KMS-11 (cell line): ENCODE measurements around the gene PLEKHN1.

Experiments
- H2AFZ ChIP-seq: fragments of 200-600 bp; sonication (generic); 2 replicates; pipeline ENCODE4 v1.6.1; 2016; ENCODE audit warnings: antibody characterized with exemption, mixed run types, low read depth
- H3K27ac ChIP-seq: fragments of 200-600 bp; sonication (generic); 2 replicates; pipeline ENCODE4 v1.6.1; 2016; ENCODE audit warnings: mild to moderate bottlenecking, mixed run types
- H3K27me3 ChIP-seq: fragments of 200-600 bp; sonication (generic); 2 replicates; pipeline ENCODE4 v1.6.1; 2017; ENCODE audit warnings: mild to moderate bottlenecking, low read depth, mixed run types, moderate library complexity; ENCODE audit not compliant: insufficient read depth
- H3K36me3 ChIP-seq: fragments of 200-600 bp; sonication (generic); 2 replicates; pipeline ENCODE4 v1.6.1; 2017; ENCODE audit warnings: mild to moderate bottlenecking, mixed run types; ENCODE audit not compliant: insufficient read depth
- H3K4me1 ChIP-seq: fragments of 200-600 bp; sonication (generic); 2 replicates; pipeline ENCODE4 v1.6.1; 2016; ENCODE audit warnings: mild to moderate bottlenecking, low read depth, mixed run types; ENCODE audit not compliant: poor library complexity, severe bottlenecking
- H3K4me2 ChIP-seq: fragments of 200-600 bp; sonication (generic); 2 replicates; pipeline ENCODE4 v1.7.0; 2016; ENCODE audit warnings: mild to moderate bottlenecking, mixed run types
- H3K4me3 ChIP-seq: fragments of 200-600 bp; sonication (generic); IDR thresholded peaks from 2 replicates; pipeline ENCODE4 v1.6.1; 2017; ENCODE audit warnings: low read depth, low read length, mixed read lengths; ENCODE audit not compliant: insufficient read depth
- H3K79me2 ChIP-seq: fragments of 200-600 bp; sonication (generic); 2 replicates; pipeline ENCODE4 v1.6.1; 2016; ENCODE audit warnings: low read depth, mixed run types; ENCODE audit not compliant: insufficient read depth
- H3K9ac ChIP-seq: fragments of 200-600 bp; sonication (generic); 2 replicates; pipeline ENCODE4 v1.6.1; 2016; ENCODE audit warnings: mild to moderate bottlenecking, mixed run types
- H4K20me1 ChIP-seq: fragments of 200-600 bp; sonication (generic); 2 replicates; pipeline ENCODE4 v1.6.1; 2016; ENCODE audit warnings: mild to moderate bottlenecking, mixed run types; ENCODE audit not compliant: insufficient read depth
- TF ChIP-seq, protein P1 (sequence below): fragments of 200-600 bp; sonication (generic); conservative IDR thresholded peaks from 2 replicates; pipeline ENCODE4 v1.6.1; 2017; ENCODE audit warnings: low read depth, mild to moderate bottlenecking, antibody characterized with exemption, low read length, moderate library complexity, mixed read lengths

Gene PLEKHN1

GRCh38 chr1:978835-979743, 12.8 kb downstream of the PLEKHN1 start:
- H3K4me1 ChIP-seq: peaks cover 22% of the 10 kb centered on the region
- H3K36me3 ChIP-seq: no peaks in the 10 kb centered on the region
- no peak overlapping the region for H3K4me3 ChIP-seq
- no peak overlapping the region for H2AFZ ChIP-seq
- no peak overlapping the region for H3K27ac ChIP-seq
- no peak overlapping the region for H3K4me2 ChIP-seq
- H3K79me2 ChIP-seq: no peaks in the 10 kb centered on the region
- H3K9ac ChIP-seq: no peak overlapping the region
- H4K20me1 ChIP-seq: no peaks in the 10 kb centered on the region
- H3K27me3 ChIP-seq: peaks cover 71% of the 10 kb centered on the region
- TF ChIP-seq, protein P1, sequence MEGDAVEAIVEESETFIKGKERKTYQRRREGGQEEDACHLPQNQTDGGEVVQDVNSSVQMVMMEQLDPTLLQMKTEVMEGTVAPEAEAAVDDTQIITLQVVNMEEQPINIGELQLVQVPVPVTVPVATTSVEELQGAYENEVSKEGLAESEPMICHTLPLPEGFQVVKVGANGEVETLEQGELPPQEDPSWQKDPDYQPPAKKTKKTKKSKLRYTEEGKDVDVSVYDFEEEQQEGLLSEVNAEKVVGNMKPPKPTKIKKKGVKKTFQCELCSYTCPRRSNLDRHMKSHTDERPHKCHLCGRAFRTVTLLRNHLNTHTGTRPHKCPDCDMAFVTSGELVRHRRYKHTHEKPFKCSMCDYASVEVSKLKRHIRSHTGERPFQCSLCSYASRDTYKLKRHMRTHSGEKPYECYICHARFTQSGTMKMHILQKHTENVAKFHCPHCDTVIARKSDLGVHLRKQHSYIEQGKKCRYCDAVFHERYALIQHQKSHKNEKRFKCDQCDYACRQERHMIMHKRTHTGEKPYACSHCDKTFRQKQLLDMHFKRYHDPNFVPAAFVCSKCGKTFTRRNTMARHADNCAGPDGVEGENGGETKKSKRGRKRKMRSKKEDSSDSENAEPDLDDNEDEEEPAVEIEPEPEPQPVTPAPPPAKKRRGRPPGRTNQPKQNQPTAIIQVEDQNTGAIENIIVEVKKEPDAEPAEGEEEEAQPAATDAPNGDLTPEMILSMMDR: no peak

- Histone ChIP-seq H3K9ac (no peak overlapping the region), H3K4me3 (no peak overlapping the region), H3K36me3 (no peaks in the 10 kb centered on the region), H3K27me3 (peaks cover 69% of the 10 kb centered on the region), H2AFZ (no peak overlapping the region), H3K4me1 (peaks cover 22% of the 10 kb centered on the region), H3K79me2 (no peaks in the 10 kb centered on the region), H4K20me1 (no peaks in the 10 kb centered on the region), H3K4me2 (no peak overlapping the region), H3K27ac (no peak overlapping the region)
- TF ChIP-seq, protein P1: no peak
Measured at GRCh38 chr1:979744-980072, 13.4 kb downstream of the PLEKHN1 start.

GRCh38 chr1:980137-980571, 13.9 kb downstream of the PLEKHN1 start:
- no peaks in the 10 kb centered on the region for H4K20me1 ChIP-seq
- no peak overlapping the region for H3K9ac ChIP-seq
- H3K4me2 ChIP-seq: no peak overlapping the region
- no peak overlapping the region for H2AFZ ChIP-seq
- no peaks in the 10 kb centered on the region for H3K36me3 ChIP-seq
- H3K27ac ChIP-seq: no peak overlapping the region
- peaks cover 21% of the 10 kb centered on the region for H3K4me1 ChIP-seq
- H3K4me3 ChIP-seq: no peak overlapping the region
- peaks cover 69% of the 10 kb centered on the region for H3K27me3 ChIP-seq
- TF ChIP-seq, protein P1: no peak
- no peaks in the 10 kb centered on the region for H3K79me2 ChIP-seq

DNA sequence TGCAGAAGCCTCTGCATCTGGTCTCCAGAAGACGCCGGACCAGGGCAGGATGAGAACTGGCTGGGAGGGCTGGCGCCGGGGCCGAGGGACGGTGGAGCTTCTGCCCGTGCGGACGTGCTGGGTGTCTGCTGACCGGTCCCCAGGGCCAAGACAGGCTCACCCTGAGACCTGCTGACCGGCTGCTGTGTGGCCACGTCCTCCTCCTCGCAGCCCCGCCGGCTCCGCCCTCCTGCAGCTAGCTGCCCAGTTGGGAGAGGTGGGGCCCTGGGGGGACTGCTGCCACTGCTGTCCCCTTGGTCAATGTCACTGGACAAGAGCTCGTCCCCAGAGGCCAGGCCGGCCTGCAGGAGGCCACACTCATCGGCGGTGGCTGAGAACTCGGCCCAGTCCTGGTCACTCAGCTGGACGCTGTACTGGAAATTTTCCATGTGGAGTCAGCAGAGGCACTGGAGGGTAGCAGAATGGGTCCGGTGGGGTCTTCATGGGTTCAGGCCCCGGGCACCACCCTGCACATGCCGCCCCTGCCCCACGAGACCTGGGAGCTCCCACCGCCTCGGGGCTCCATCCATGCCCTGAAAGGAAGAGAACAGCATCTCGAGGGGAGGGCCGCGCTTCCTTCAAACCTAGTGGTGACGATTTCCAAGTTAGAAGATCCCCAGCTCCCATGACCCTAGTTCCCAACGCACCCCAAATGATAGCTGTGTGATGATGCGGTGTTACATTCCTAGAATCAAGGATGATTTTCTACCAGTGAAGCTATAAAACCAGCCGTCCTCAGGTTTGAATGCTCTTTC, 14.5 kb downstream of the PLEKHN1 start:
- no peak overlapping the region for H2AFZ ChIP-seq
- no peak overlapping the region for H3K27ac ChIP-seq
- no peak overlapping the region for H3K9ac ChIP-seq
- no peak overlapping the region for H3K4me3 ChIP-seq
- H4K20me1 ChIP-seq: no peaks in the 10 kb centered on the region
- TF ChIP-seq, protein P1: no peak
- peaks cover 74% of the 10 kb centered on the region for H3K27me3 ChIP-seq
- H3K79me2 ChIP-seq: no peaks in the 10 kb centered on the region
- H3K4me2 ChIP-seq: no peak overlapping the region
- H3K36me3 ChIP-seq: no peaks in the 10 kb centered on the region
- peaks cover 15% of the 10 kb centered on the region for H3K4me1 ChIP-seq
